Fibroblast of peridontal ligament (primary cell): ENCODE data around the gene ODAD3.
"Not testable (repeated sequence)": the region's sequence is repeated elsewhere in the genome, so short reads cannot be mapped to it uniquely, and the experiment has no call there.

Experiments used
- DNase-seq: peaks from one replicate; pipeline ENCODE4 v3.0.0-alpha.2; 2010; ENCODE audit errors: extremely low read depth

ODAD3 gene

GRCh38 chr19:11460207-11460606, 25.3 kb upstream of the ODAD3 start:
- no peak for DNase-seq

GRCh38 chr19:11458912-11459311, 24.0 kb upstream of the ODAD3 start:
- not testable (repeated sequence) for DNase-seq

GRCh38 chr19:11458236-11458900, 23.4 kb upstream of the ODAD3 start:
- DNase-seq: no peak

GRCh38 chr19:11457831-11458230, 22.9 kb upstream of the ODAD3 start:
- DNase-seq: no peak

GRCh38 chr19:11457115-11457514, 22.2 kb upstream of the ODAD3 start:
- no peak for DNase-seq

GRCh38 chr19:11456659-11457058, 21.7 kb upstream of the ODAD3 start:
- no peak for DNase-seq

- not testable (repeated sequence) for DNase-seq
Measured at GRCh38 chr19:11455233-11455554, 20.3 kb upstream of the ODAD3 start.

GRCh38 chr19:11453468-11454341, 18.8 kb upstream of the ODAD3 start:
- no peak for DNase-seq

GRCh38 chr19:11452620-11453310, 17.8 kb upstream of the ODAD3 start:
- no peak for DNase-seq

- no peak for DNase-seq
Measured at GRCh38 chr19:11451871-11452619, 17.1 kb upstream of the ODAD3 start.

- DNase-seq: no peak
Measured at GRCh38 chr19:11451327-11451870, 16.5 kb upstream of the ODAD3 start.

GRCh38 chr19:11450570-11451326, 15.8 kb upstream of the ODAD3 start:
- DNase-seq: no peak

- DNase-seq: no peak
Measured at GRCh38 chr19:11448923-11449554, 14.1 kb upstream of the ODAD3 start.

- no peak for DNase-seq
Measured at GRCh38 chr19:11448410-11448809, 13.5 kb upstream of the ODAD3 start.

- no peak for DNase-seq
Measured at GRCh38 chr19:11447347-11448262, 12.7 kb upstream of the ODAD3 start.

- DNase-seq: peak; percentile 10
Measured at GRCh38 chr19:11446652-11447301, 11.9 kb upstream of the ODAD3 start.

- no peak for DNase-seq
Measured at GRCh38 chr19:11446271-11446651, 11.3 kb upstream of the ODAD3 start.

GRCh38 chr19:11445141-11445540, 10.2 kb upstream of the ODAD3 start:
- no peak for DNase-seq

- DNase-seq: no peak
Measured at GRCh38 chr19:11444059-11444458, 9.1 kb upstream of the ODAD3 start.
